GM10847 (cell line): ENCODE data around the gene CPOX.

Source experiments
- POLR2A ChIP-seq: IDR thresholded peaks from 2 replicates; pipeline ENCODE4 v1.6.1; 2011; ENCODE audit not compliant: insufficient read length; ENCODE audit errors: extremely low read depth

CPOX gene

DNA sequence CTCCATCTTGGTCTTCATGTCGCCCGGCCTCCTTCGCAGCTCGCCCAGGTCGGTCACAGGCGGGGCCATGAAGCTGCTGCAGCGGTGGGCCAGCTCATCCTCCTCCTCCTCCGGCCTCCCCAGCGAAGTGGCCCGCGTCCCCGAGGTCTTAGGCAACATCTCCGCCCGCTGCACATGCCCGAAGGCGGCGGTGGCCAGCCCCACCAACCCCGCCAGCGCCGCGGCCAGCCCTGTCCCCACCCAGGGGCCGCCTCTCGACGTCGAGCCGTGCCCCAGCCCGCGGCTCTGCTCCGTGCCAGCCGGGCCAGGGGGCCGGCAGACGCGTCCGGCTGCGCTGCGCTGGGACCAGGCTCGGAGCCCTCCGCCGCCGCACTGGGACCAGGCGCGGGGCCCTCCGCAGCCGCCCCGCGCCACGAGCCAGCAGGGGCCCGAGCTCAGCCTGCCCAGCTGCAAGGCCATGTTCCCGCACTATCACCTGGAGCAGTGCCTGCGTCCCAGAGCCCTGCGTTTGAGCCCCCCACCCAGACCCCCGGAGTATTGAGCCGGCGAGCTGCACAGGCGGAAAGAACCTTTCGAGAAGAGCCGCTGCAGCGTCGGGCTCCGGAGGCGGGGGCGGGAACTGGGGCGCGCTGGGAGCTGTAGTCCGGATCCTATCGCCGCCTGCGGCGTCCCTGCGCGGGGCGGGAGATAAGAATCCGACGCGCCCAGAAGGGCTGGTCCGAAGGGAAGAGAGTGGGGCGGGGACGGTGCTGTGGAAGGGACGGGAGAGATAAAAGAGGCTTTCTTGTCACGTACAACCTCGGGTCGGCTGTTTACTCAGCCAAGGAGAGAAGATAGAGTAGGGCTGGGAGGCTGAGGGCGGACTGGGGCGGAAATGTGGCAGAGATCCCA lies at the start of gene CPOX:
Gene CPOX, minus strand, starts transcription at position 566 of the 891 bp plus-strand sequence. Its CDS starts 107 bp downstream, at position 459.
- TF ChIP-seq POLR2A = peak; percentile 40

DNA sequence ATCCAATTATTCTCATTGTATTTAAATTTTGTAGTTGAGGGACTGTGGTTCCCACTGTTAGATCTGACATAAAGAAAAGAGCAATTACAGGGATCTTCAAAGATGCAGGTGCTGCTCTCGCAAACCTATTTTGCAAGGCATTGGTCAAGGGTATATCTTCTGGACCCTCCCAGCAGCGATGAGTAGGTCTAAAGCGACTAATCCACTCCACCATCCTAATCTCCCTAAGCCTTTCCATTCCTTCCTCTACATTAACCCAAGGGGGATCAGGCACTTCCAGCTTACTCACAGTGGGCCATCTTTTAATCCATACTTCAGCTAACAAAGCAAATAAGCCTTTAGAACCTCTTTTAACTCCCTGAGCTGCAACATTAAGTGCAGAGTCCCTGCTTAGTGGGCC lies 37.0 kb upstream of the CPOX start:
- no peak for TF ChIP-seq POLR2A

DNA sequence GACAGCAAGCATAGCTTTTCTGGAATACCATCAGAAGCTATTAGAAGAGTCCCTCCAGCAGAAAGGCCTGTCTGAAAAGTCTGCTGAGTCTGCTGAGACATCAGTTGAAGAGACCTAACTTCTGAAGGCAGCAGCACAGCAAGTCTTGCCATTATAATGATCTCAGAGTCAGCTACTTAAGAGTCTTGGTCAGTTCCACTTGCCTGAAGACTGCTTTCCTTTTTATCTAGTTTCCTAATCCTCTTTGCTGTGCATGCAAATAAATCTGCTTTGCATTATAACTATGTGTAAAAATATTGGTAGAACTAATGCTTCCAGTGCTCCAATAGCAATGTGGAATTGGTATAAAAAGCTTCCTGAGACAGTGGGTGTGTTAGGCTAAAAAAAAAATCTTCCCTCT lies 34.9 kb upstream of the CPOX start:
- no peak for TF ChIP-seq POLR2A

DNA sequence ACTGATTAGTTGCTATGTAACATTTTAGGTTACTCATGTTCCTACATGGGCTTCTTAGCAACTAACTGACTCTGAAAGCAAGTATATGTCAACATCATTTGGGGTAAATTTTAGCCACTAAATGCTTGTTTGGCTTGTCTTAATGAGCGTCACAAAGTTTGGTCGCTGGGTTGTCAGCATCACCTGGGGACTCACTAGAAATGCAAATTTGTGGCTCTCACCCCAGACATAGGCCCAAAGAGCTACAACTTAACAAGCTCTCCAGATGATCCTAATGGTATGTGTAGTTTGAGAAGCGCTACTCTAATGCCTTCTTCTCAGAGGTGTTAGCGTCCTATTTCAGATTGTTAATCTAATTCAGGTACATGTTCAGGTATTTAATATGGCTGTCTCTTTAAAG lies 32.7 kb upstream of the CPOX start:
- no peak for TF ChIP-seq POLR2A

DNA sequence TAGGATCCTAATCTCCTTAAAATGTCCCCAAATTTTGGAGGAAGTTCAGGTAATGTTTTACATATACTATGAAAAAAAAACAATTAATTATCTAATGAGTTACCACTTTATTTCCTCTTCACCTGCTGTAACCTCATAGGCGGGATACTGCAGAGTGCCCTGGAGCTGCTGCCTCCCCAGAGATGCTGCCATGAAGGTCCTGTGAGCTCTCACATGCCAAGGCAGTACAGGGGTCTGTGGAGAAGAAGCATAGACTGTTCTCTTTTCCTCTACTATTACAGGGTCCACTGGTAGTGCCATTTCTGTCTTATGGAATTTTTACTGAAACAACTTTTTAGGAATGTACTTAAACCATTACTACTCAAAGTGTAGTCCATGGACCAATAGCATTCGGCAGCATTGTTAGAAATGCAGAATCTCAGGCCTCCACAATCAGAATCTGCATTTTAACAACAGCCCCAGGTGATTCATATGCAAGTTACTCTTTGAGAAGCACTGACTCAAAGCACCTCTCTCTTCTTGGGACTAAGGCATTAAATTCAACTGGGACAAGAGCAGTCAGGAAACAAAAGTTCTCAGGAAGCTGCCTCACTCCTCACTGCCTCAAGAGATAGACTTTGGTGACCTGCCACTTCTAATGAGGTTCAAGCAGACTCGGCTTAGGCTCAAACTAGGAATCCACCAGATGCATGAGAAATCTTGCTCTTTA lies 30.3 kb upstream of the CPOX start:
- TF ChIP-seq POLR2A = no peak

DNA sequence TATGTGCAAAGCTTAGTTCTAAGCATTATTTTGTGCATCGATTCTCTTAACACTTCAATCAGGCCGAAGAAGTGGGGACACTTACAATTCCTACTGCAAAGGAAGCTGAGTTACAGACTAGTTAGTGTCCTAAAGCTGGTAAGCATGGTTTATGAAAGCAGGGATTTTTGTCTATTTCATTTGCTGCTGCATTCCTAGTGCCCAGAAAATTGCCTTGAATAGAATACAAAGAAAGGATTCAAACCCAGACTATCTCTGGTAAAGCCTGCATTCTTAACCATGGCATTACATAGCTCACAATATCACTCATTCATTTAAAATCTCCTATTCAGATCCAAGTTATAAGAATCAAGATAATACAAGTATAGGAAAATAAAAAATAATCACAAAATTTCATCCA lies 24.4 kb upstream of the CPOX start:
- no peak for TF ChIP-seq POLR2A

DNA sequence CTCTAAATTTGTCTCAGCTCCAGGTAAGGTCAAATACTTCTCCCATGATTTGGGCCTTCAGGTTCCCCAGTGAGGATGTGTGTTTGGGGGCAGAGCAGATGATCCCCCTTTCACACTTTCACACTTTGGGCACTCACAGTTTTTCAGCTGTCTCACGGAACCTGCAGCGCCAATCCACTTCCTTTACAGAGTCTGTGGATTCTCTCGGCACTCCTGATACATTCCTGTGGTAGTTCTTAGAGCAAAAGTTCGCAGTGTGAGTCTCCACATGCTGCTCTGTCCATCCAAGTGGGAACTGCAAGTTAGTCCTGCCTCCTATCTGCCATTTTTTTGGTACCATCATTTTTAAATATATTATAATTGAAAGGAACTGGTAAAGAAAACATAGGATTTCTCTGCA lies 20.2 kb upstream of the CPOX start:
- no peak for TF ChIP-seq POLR2A

DNA sequence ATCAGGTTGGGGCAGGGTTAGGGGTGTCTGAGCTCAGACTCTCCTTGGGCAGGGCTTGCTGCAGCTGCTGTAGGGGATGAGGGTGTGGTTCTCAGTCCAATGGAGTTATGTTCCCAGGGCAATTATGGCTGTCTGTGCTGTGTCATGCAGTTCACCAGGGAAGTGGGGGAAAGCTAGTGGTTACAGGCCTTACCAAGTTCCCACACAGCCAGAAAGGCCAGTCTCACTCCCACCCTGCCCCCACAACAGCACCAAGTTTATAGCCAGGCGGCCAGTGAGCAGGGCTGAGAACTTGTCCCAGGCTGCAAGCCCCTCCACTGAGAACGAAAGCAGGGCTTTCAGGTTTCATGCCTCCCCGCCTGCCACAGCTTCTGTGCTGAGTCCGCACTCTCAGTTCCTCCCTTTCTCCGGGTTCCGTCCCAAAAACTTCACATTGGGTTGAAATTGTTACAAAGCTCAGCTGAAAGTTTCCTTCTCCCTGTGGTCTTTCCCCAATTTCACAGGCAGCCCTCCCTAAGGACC lies 19.6 kb upstream of the CPOX start:
- no peak for TF ChIP-seq POLR2A

DNA sequence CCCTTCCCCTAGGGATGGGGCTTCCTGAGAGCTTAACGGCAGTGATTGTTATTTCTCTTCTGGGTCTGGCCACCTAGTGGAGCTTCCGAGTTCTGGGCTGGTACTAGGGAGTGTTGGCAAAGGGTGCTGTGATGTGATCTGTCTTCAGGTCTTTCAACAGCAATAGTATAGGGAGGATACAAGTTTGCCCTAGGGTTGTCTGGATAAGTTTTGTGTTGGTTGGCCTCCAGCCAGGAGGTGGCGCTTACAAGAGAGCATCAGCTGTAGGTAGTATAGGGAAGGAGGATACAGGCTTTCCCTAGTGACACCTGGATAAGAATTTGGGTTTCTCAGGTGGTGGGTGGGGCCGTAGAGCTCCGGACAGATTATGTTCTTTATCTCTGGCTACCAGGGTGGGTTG lies 19.2 kb upstream of the CPOX start:
- TF ChIP-seq POLR2A = no peak

DNA sequence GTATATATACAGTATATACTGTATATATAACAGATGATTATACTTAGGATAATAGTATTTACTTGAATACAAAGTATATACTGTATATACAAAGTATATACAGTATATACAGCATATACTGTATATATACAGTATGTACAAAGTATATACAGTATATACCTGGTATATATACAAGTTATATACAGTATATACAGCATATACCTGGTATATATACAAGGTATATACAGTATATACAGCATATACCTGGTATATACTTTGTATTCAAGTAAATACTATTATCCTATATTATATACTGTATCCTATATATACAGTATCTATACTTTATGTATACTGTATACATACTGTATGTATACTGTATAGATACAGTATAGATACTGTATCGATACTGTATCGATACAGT lies 14.6 kb upstream of the CPOX start:
- TF ChIP-seq POLR2A = no peak

DNA sequence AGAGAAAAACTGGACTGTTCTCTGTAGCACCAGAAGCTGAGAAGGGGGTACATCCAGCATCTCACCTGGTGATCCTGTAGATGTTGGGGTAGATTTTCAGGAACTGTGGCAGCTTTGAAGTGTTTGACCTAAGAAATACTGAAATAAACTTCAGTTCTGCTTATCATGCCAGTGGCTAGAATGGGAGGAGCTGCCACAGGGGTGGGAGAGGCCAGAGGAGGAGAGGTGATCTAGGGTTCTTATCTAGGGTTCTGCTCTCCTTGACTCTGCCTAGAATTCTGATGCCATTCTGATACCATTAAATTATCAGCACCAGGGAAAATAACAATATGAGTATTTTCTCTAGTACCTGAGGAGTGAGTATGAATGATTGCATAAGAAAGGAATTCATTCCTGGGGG lies 10.2 kb upstream of the CPOX start:
- no peak for TF ChIP-seq POLR2A

DNA sequence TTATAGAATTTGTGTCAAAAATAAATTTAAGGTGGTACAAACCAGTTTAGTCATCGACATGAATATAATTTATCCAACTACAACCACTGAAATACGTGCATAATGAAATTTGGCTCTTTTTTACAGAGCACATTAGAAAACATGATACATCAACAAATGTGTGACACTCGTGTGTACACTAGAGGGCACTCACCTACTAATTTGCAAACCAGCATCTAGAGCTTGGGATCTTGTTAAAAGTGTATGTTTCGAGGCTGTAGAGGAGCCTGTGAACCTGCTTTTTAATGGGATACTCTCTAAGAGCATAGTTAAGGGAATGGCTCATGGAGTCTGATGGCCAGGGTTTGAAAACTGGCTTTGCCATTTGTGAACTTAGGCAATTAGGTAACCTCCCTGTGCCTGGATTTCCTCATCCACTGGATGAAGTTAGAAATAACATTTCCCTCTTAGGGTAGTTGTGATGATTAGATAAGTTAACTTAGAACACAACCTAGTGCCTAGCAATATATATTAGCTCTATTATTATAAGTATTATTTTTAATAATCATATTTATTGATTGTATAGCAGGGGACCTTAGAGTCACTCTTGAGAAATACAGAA lies 8.8 kb upstream of the CPOX start:
- no peak for TF ChIP-seq POLR2A

DNA sequence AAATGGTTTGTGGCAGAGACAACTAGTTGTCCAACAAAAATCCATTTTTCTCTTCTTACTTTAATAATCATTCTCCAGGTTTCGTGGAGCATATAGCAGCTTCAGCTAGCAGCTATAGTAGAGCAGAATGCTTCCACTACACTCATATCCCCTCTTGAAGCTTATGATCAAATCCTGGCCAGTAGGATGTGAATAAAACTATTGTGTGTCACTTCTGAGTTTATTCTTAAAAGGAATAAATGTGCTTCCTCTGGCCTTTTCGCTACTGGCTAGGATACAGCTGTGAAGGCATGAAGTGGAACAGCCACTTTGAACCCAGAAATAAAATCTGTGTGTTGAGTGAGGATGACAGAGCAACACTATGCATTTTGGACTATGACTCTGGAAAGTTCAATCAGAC lies 7.8 kb upstream of the CPOX start:
- TF ChIP-seq POLR2A = no peak

DNA sequence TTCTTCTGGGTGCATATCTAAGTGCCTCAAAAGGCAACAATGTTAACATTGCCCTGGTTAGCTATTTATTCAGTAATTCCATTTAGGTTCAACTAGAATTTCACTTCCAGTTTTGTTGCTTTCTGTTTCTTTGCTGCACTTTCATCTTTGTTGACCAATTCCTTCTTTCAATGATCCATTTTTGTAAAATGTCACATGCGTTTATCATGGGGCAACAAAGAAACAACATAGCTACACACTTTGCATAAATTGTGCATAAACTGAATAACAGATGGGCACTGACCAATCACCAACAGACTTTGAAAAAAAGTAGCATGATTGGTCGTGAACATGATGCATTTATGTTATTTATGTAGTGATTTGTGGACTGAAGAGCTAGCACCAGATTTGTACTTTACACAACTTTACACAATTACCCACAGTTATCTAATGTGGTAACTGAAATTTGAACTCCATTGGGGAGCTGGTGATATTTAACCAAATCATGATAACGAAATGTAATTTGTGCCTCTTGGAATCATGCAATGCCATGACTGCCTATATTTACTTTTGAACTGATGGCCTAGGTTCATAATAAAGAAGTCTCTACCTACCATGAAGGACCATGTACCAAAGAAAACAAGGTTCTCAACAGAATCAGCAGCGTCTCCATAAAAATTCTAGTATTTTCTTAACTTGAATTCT lies 7.1 kb upstream of the CPOX start:
- no peak for TF ChIP-seq POLR2A
